ENCODE data around the gene MMS22L.

The MMS22L gene

DNA sequence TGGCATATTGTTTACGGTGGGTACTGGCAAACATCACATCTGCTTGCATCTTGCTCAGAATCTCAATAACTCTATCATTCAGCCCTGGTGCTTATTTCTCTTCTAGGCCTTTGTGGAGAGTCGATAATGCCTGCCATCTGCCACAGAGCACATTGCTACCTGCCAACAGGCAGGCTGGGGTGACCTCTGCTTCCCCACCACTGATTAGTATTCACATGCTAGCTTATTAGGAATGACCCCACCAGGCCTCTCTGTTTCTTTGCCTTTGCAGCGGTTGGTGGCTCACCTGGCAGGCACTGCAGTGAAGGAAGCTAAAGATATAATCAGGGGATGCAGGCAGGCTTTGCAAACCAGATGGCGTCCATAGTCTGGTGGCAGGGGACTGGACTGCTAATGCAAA lies 154.5 kb downstream of the MMS22L start:
- TF ChIP-seq POLR2AphosphoS5 (IDR thresholded peaks at IDR 0.05; ENCODE audit: low read depth, low read length) (no peak), SIN3A (IDR thresholded peaks at IDR 0.05; ENCODE audit: borderline replicate concordance, insufficient read depth, low read length) (no peak), TAF1 (IDR thresholded peaks at IDR 0.05; ENCODE audit: borderline replicate concordance, insufficient read depth, low read length) (no peak), FOXP2 (optimal IDR thresholded peaks at IDR 0.05; ENCODE audit: borderline replicate concordance, extremely low read depth, extremely low read length, insufficient read depth) (no peak)
- TF ChIP-seq, protein P1, sequence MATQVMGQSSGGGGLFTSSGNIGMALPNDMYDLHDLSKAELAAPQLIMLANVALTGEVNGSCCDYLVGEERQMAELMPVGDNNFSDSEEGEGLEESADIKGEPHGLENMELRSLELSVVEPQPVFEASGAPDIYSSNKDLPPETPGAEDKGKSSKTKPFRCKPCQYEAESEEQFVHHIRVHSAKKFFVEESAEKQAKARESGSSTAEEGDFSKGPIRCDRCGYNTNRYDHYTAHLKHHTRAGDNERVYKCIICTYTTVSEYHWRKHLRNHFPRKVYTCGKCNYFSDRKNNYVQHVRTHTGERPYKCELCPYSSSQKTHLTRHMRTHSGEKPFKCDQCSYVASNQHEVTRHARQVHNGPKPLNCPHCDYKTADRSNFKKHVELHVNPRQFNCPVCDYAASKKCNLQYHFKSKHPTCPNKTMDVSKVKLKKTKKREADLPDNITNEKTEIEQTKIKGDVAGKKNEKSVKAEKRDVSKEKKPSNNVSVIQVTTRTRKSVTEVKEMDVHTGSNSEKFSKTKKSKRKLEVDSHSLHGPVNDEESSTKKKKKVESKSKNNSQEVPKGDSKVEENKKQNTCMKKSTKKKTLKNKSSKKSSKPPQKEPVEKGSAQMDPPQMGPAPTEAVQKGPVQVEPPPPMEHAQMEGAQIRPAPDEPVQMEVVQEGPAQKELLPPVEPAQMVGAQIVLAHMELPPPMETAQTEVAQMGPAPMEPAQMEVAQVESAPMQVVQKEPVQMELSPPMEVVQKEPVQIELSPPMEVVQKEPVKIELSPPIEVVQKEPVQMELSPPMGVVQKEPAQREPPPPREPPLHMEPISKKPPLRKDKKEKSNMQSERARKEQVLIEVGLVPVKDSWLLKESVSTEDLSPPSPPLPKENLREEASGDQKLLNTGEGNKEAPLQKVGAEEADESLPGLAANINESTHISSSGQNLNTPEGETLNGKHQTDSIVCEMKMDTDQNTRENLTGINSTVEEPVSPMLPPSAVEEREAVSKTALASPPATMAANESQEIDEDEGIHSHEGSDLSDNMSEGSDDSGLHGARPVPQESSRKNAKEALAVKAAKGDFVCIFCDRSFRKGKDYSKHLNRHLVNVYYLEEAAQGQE (IDR thresholded peaks at IDR 0.05; ENCODE audit: insufficient read depth in 1 of 2, low read depth in 2 of 2, low read length in 2 of 2), result no peak

DNA sequence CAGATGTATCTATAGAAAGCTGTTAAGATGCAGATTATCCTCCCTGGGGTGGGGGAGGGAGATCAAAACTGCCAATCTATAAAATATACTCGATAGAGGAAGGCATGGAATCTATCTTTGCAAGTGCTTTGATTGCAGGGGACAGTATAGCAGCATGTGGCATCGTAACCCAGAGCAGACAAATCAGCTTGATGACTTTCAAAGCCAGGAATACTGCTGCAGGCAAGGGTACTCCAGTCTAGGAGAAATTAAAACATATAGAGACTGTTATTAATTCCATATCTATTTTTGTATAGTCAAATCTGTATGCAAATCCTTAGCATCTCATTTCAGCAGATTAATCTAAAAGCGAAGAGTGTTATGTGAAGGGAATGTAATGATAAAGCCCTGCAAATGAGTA lies 159.4 kb downstream of the MMS22L start:
- TF ChIP-seq, protein P1 (IDR thresholded peaks at IDR 0.05; ENCODE audit: insufficient read depth in 1 of 2, low read depth in 2 of 2, low read length in 2 of 2), result no peak
- no peak for TF ChIP-seq SIN3A (IDR thresholded peaks at IDR 0.05; ENCODE audit: borderline replicate concordance, insufficient read depth, low read length)
- no peak for TF ChIP-seq TAF1 (IDR thresholded peaks at IDR 0.05; ENCODE audit: borderline replicate concordance, insufficient read depth, low read length)
- TF ChIP-seq FOXP2 (optimal IDR thresholded peaks at IDR 0.05; ENCODE audit: borderline replicate concordance, extremely low read depth, extremely low read length, insufficient read depth), result no peak
- no peak for TF ChIP-seq POLR2AphosphoS5 (IDR thresholded peaks at IDR 0.05; ENCODE audit: low read depth, low read length)

DNA sequence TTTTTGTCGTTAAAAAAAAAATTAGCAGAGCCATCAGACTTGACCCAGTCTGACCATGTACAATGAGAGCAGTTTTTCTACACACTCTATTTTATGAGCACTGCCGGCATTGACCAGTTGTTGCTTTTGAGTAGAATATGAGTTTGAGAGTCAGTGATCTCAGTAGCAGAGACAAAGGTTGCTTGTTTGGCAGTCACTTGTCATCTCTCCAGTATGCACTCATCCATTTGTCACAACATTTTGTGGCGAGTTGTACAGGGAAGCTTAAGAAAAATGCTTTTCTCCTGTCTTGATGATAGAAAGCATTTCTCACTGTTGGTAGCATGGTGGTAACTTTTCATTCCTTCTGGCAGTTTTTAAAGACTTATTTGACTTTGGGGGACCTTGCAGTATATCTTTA lies 159.9 kb downstream of the MMS22L start:
- TF ChIP-seq POLR2AphosphoS5 (IDR thresholded peaks at IDR 0.05; ENCODE audit: low read depth, low read length) (no peak), FOXP2 (optimal IDR thresholded peaks at IDR 0.05; ENCODE audit: borderline replicate concordance, extremely low read depth, extremely low read length, insufficient read depth) (no peak), SIN3A (IDR thresholded peaks at IDR 0.05; ENCODE audit: borderline replicate concordance, insufficient read depth, low read length) (no peak), TAF1 (IDR thresholded peaks at IDR 0.05; ENCODE audit: borderline replicate concordance, insufficient read depth, low read length) (no peak)
- TF ChIP-seq, protein P1 (IDR thresholded peaks at IDR 0.05; ENCODE audit: insufficient read depth in 1 of 2, low read depth in 2 of 2, low read length in 2 of 2), result no peak

DNA sequence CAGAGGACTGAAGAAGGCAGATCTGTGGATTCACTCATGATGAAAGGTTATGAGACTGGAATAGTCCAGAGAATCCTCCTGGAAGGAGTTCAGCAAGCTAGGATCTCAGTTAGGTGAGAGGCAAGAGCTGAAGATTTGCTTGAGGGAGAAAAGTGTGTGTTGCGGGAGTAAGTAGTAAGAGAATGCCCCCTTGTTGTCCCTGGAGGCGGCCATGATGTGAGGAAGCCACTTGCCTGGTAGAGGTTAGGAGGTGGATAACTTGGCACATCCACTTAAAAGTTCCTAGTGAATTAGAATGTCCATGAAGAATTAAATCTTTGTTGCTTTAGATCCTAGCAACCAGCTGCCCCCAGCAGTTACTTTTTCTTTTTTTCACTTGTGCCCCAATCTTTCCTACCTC lies 162.5 kb downstream of the MMS22L start:
- TF ChIP-seq SIN3A (IDR thresholded peaks at IDR 0.05; ENCODE audit: borderline replicate concordance, insufficient read depth, low read length) (no peak), POLR2AphosphoS5 (IDR thresholded peaks at IDR 0.05; ENCODE audit: low read depth, low read length) (no peak), TAF1 (IDR thresholded peaks at IDR 0.05; ENCODE audit: borderline replicate concordance, insufficient read depth, low read length) (no peak)
- TF ChIP-seq, protein P1 (IDR thresholded peaks at IDR 0.05; ENCODE audit: insufficient read depth in 1 of 2, low read depth in 2 of 2, low read length in 2 of 2), result no peak

DNA sequence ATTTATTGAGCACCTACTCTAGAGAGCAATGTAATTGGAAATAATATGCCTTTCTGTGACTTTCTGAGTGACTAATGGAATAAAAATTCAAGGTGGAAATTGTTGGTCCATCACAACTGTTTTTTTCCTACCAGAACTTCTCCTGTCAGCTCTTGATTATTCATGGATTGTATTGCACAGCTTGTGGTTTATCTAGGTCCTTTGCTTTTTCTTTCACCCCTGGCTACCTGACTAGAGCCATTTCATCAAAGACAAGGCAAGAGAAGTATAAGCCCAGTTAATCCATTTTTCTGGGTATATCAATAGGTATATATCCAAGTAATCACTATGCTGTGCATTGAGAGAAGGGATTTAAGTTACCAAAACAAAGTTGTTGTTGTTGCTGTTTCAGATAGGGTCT lies 168.4 kb downstream of the MMS22L start:
- TF ChIP-seq FOXP2 (optimal IDR thresholded peaks at IDR 0.05; ENCODE audit: borderline replicate concordance, extremely low read depth, extremely low read length, insufficient read depth), result no peak

Measured in PFSK-1 (cell line).